HEK293 (cell line): ENCODE results near the gene CD93.

ENCODE experiments used
- CTCF ChIA-PET: fragments of 350-600 bp; formaldehyde crosslinking; extraction: SDS; loops from one replicate; lab custom pipeline; 2021; ENCODE audit warnings: antibody characterized with exemption; lab: Yijun Ruan, JAX
- POLR2A ChIA-PET: fragments of 300-600 bp; formaldehyde crosslinking; extraction: SDS; loops from one replicate; lab custom pipeline; 2020; ENCODE audit warnings: antibody characterized with exemption, inconsistent platforms; lab: Yijun Ruan, JAX
- H3K27ac ChIP-seq: fragments of 200-500 bp; sonication (Bioruptor generic); 2 replicates; pipeline ENCODE4 v1.5.1; 2014; ENCODE audit warnings: low read depth, low read length, control low read depth, inconsistent platforms; ENCODE audit errors: extremely low read depth
- H3K36me3 ChIP-seq, 2 experiments: fragments of 200-500 bp in 1 of 2; sonication (Bioruptor generic) in 1 of 2; 1 replicate in 1 of 2; 2 replicates in 1 of 2; pipeline ENCODE4 v1.5.1; 2014 to 2017; ENCODE audit warnings: inconsistent platforms in 2 of 2, low read length in 2 of 2; ENCODE audit not compliant: control insufficient read depth in 2 of 2, insufficient read depth in 1 of 2
- H3K4me1 ChIP-seq: fragments of 200-500 bp; sonication (Bioruptor generic); 2 replicates; pipeline ENCODE4 v1.5.1; 2014; ENCODE audit warnings: mild to moderate bottlenecking, low read length, inconsistent platforms; ENCODE audit not compliant: control insufficient read depth, insufficient read depth
- H3K4me3 ChIP-seq: 2 replicates; pipeline ENCODE4 v1.5.1; 2011; ENCODE audit warnings: low read depth, mild to moderate bottlenecking, control low read depth, low read length, moderate library complexity
- H3K9me3 ChIP-seq: fragments of 200-500 bp; sonication (Bioruptor generic); 2 replicates; pipeline ENCODE4 v1.5.1; 2014; ENCODE audit warnings: low read depth, low read length, inconsistent platforms; ENCODE audit not compliant: control insufficient read depth, insufficient read depth
- FEZF1 ChIP-seq: fragments of 450-650 bp; formaldehyde crosslinking; IDR thresholded peaks from 2 replicates; pipeline ENCODE4 v1.5.1; 2016; ENCODE audit warnings: missing biosample characterization, missing genetic modification characterization
- GFI1B ChIP-seq: fragments of 450-650 bp; formaldehyde crosslinking; IDR thresholded peaks from 2 replicates; pipeline ENCODE4 v1.5.1; 2016; ENCODE audit warnings: missing biosample characterization, missing genetic modification characterization
- GLI2 ChIP-seq: fragments of 450-650 bp; formaldehyde crosslinking; IDR thresholded peaks from 2 replicates; pipeline ENCODE4; 2017; ENCODE audit warnings: missing biosample characterization, missing genetic modification characterization, low read depth, borderline replicate concordance
- HOXC10 ChIP-seq: sonication (generic); formaldehyde crosslinking; IDR thresholded peaks from 2 replicates; pipeline ENCODE4 v1.8.1; 2023; ENCODE audit warnings: mild to moderate bottlenecking, missing genetic modification reagents
- INSM2 ChIP-seq: fragments of 450-650 bp; formaldehyde crosslinking; IDR thresholded peaks from 2 replicates; pipeline ENCODE4 v1.5.1; 2016; ENCODE audit warnings: missing biosample characterization, missing genetic modification characterization
- PRDM6 ChIP-seq: fragments of 450-650 bp; formaldehyde crosslinking; IDR thresholded peaks from 2 replicates; pipeline ENCODE4 v1.5.1; 2017; ENCODE audit warnings: missing biosample characterization, missing genetic modification characterization
- REPIN1 ChIP-seq: fragments of 450-650 bp; formaldehyde crosslinking; IDR thresholded peaks from 2 replicates; pipeline ENCODE4 v1.5.1; 2017; ENCODE audit warnings: missing biosample characterization, missing genetic modification characterization, low read depth
- TCF7L2 ChIP-seq: IDR thresholded peaks from 2 replicates; pipeline ENCODE4 v1.6.1; 2011; ENCODE audit warnings: low read depth, mild to moderate bottlenecking, inconsistent platforms, low read length, moderate library complexity, borderline replicate concordance
- ZIC2 ChIP-seq: fragments of 450-650 bp; formaldehyde crosslinking; IDR thresholded peaks from 2 replicates; pipeline ENCODE4 v1.5.1; 2016; ENCODE audit warnings: missing biosample characterization, missing genetic modification characterization
- ZNF211 ChIP-seq: fragments of 450-650 bp; formaldehyde crosslinking; IDR thresholded peaks from 2 replicates; pipeline ENCODE4 v1.5.1; 2016; ENCODE audit warnings: low read depth, missing biosample characterization, missing genetic modification characterization
- ZNF350 ChIP-seq: fragments of 450-650 bp; formaldehyde crosslinking; IDR thresholded peaks from 2 replicates; pipeline ENCODE4 v1.5.0; 2017; ENCODE audit warnings: missing biosample characterization, mild to moderate bottlenecking, missing genetic modification characterization
- ZNF398 ChIP-seq: fragments of 450-650 bp; formaldehyde crosslinking; IDR thresholded peaks from 2 replicates; pipeline ENCODE4 v1.5.1; 2017; ENCODE audit warnings: missing biosample characterization, missing genetic modification characterization
- ZNF426 ChIP-seq: fragments of 450-650 bp; formaldehyde crosslinking; IDR thresholded peaks from 2 replicates; pipeline ENCODE4 v1.5.1; 2017; ENCODE audit warnings: missing biosample characterization, missing genetic modification characterization, mild to moderate bottlenecking, inconsistent platforms, moderate library complexity
- ZNF488 ChIP-seq: fragments of 450-650 bp; formaldehyde crosslinking; IDR thresholded peaks from 2 replicates; pipeline ENCODE4 v1.5.1; 2016; ENCODE audit warnings: missing biosample characterization, missing genetic modification characterization
- ZNF664 ChIP-seq: fragments of 450-650 bp; formaldehyde crosslinking; IDR thresholded peaks from 2 replicates; pipeline ENCODE4 v1.5.1; 2016; ENCODE audit warnings: missing biosample characterization, missing genetic modification characterization
- ZNF837 ChIP-seq: fragments of 450-650 bp; formaldehyde crosslinking; IDR thresholded peaks from 2 replicates; pipeline ENCODE4 v1.5.1; 2016; ENCODE audit warnings: missing biosample characterization, missing genetic modification characterization
- ZNF843 ChIP-seq: fragments of 450-650 bp; formaldehyde crosslinking; IDR thresholded peaks from 2 replicates; pipeline ENCODE4 v1.5.1; 2016; ENCODE audit warnings: missing biosample characterization, missing genetic modification characterization
- ZXDB ChIP-seq: fragments of 450-650 bp; formaldehyde crosslinking; IDR thresholded peaks from 2 replicates; pipeline ENCODE4 v1.5.1; 2016; ENCODE audit warnings: missing biosample characterization, missing genetic modification characterization
- TF ChIP-seq, protein P1 (sequence below): fragments of 450-650 bp; formaldehyde crosslinking; conservative IDR thresholded peaks from 2 replicates; pipeline ENCODE4 v1.5.1; 2016; ENCODE audit warnings: low read depth, missing biosample characterization, missing genetic modification characterization
- TF ChIP-seq, protein P2 (sequence below): fragments of 450-650 bp; formaldehyde crosslinking; IDR thresholded peaks from 2 replicates; pipeline ENCODE4 v1.5.1; 2016; ENCODE audit warnings: missing biosample characterization, missing genetic modification characterization

Gene CD93

GRCh38 chr20:23093613-23094012 is 7.5 kb upstream of the CD93 start (continued):
- TF ChIP-seq ZIC2 (tag by site-specific recombination) = no peak
- TF ChIP-seq, protein P1, sequence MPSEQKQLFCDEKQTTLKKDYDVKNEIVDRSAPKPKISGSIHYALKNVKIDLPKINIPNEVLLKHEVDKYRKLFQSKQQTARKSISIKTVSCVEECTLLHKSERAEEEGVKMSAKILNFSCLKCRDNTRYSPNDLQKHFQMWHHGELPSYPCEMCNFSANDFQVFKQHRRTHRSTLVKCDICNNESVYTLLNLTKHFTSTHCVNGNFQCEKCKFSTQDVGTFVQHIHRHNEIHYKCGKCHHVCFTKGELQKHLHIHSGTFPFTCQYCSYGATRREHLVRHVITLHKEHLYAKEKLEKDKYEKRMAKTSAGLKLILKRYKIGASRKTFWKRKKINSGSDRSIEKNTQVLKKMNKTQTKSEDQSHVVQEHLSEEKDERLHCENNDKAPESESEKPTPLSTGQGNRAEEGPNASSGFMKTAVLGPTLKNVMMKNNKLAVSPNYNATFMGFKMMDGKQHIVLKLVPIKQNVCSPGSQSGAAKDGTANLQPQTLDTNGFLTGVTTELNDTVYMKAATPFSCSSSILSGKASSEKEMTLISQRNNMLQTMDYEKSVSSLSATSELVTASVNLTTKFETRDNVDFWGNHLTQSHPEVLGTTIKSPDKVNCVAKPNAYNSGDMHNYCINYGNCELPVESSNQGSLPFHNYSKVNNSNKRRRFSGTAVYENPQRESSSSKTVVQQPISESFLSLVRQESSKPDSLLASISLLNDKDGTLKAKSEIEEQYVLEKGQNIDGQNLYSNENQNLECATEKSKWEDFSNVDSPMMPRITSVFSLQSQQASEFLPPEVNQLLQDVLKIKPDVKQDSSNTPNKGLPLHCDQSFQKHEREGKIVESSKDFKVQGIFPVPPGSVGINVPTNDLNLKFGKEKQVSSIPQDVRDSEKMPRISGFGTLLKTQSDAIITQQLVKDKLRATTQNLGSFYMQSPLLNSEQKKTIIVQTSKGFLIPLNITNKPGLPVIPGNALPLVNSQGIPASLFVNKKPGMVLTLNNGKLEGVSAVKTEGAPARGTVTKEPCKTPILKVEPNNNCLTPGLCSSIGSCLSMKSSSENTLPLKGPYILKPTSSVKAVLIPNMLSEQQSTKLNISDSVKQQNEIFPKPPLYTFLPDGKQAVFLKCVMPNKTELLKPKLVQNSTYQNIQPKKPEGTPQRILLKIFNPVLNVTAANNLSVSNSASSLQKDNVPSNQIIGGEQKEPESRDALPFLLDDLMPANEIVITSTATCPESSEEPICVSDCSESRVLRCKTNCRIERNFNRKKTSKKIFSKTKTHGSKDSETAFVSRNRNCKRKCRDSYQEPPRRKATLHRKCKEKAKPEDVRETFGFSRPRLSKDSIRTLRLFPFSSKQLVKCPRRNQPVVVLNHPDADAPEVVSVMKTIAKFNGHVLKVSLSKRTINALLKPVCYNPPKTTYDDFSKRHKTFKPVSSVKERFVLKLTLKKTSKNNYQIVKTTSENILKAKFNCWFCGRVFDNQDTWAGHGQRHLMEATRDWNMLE (tag by site-specific recombination) = no peak
- TF ChIP-seq, protein P2, sequence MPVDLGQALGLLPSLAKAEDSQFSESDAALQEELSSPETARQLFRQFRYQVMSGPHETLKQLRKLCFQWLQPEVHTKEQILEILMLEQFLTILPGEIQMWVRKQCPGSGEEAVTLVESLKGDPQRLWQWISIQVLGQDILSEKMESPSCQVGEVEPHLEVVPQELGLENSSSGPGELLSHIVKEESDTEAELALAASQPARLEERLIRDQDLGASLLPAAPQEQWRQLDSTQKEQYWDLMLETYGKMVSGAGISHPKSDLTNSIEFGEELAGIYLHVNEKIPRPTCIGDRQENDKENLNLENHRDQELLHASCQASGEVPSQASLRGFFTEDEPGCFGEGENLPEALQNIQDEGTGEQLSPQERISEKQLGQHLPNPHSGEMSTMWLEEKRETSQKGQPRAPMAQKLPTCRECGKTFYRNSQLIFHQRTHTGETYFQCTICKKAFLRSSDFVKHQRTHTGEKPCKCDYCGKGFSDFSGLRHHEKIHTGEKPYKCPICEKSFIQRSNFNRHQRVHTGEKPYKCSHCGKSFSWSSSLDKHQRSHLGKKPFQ (tag by site-specific recombination) = no peak
- no peak for TF ChIP-seq HOXC10 (CRISPR knock-in tag)
- no peak for TF ChIP-seq ZNF837 (tag by site-specific recombination)
- TF ChIP-seq ZNF488 (tag by site-specific recombination) = no peak
- no peak for TF ChIP-seq ZNF398 (tag by site-specific recombination)
- no peak for TF ChIP-seq ZNF211
- TF ChIP-seq, all 188 proteins: peak for 0

- TF ChIP-seq ZNF664 (0 out of 2 replicates have a peak, but pooled peaks have one; percentile 9), GFI1B (tag by site-specific recombination) (no peak)
- Histone ChIP-seq H3K9me3 (no peaks in the 10 kb centered on the region), H3K27ac (no peak overlapping the region), H3K4me1 (peaks cover 7% of the 10 kb centered on the region; the same call in 1 of the 2 replicates), H3K4me3 (no peak overlapping the region), H3K36me3 (no peaks in the 10 kb centered on the region)
- POLR2A ChIA-PET = no interaction called here
- CTCF ChIA-PET = interaction anchor here (0.6 kb wide), 2 partner anchors 362 to 518 kb away, joined by 3 to 4 read pairs; no protein-coding TSS in a partner anchor
Observed at GRCh38 chr20:23092861-23093495, 6.9 kb upstream of the CD93 start.

DNA sequence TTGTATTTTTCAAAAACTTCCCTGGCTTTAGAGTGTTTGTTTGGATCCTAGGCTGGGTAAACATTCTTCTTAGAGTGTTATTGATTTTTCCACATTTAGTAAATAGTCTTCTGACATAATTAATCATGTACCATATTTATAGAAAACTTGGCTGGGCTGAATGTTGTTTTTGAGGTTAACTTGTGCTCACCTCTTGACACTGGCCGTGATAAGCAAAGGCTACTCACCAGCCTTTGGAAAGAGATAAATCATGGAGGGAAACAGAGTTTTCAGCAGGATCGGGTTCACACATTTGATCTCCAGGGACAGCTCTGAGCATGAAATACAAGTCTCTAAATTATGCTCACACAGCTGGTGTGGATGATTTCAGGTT is 6.2 kb upstream of the CD93 start:
- ChIA-PET POLR2A (no interaction called here), CTCF (no interaction called here)
- Histone ChIP-seq H3K36me3 (no peaks in the 10 kb centered on the region), H3K9me3 (no peaks in the 10 kb centered on the region), H3K4me3 (no peak overlapping the region), H3K27ac (no peak overlapping the region), H3K4me1 (peaks cover 7% of the 10 kb centered on the region; the same call in 1 of the 2 replicates)
- TF ChIP-seq PRDM6 (peak; percentile 75), FEZF1 (tag by site-specific recombination) (peak; percentile 37; the same call in 1 of the 2 replicates), ZNF426 (tag by site-specific recombination) (no peak), GLI2 (tag by site-specific recombination) (0 out of 2 replicates have a peak, but pooled peaks have one; percentile 38), ZXDB (tag by site-specific recombination) (peak; percentile 50; the same call in 1 of the 2 replicates), REPIN1 (tag by site-specific recombination) (no peak), ZNF843 (0 out of 2 replicates have a peak, but pooled peaks have one; percentile 21), TCF7L2 (peak; percentile 49; the same call in 1 of the 2 replicates), INSM2 (tag by site-specific recombination) (no peak), ZNF350 (tag by site-specific recombination) (no peak)
